Smooth muscle cell (in vitro differentiated cells): ENCODE data around the gene RMDN2. TPM values are rescaled to one million over a fixed set of nuclear protein-coding genes. Genes with fewer than 3 reads are reported as not detected.
"Not testable (repeated sequence)": the region's sequence is repeated elsewhere in the genome, so short reads cannot be mapped to it uniquely, and the experiment has no call there.

Source experiments
- DNase-seq: peaks from one replicate; lab custom pipeline; 2025; ENCODE audit not compliant: unreplicated experiment; lab: John Stamatoyannopoulos, UW
- H2AFZ ChIP-seq: fragments of 200-600 bp; sonication (generic); 2 replicates; pipeline ENCODE4 v1.6.0; 2016; ENCODE audit warnings: antibody characterized with exemption, low read depth, mild to moderate bottlenecking
- H3F3A ChIP-seq: fragments of 200-600 bp; sonication (generic); 2 replicates; pipeline ENCODE4 v1.6.0; 2017; ENCODE audit warnings: antibody characterized with exemption, low read depth
- H3K27ac ChIP-seq: fragments of 200-600 bp; sonication (generic); 2 replicates; pipeline ENCODE4 v1.5.1; 2016; ENCODE audit warnings: low read depth, mild to moderate bottlenecking
- H3K27me3 ChIP-seq: fragments of 200-600 bp; sonication (generic); 2 replicates; pipeline ENCODE4 v1.6.1; 2016; ENCODE audit warnings: low read depth, mild to moderate bottlenecking
- H3K36me3 ChIP-seq: fragments of 200-600 bp; sonication (generic); 2 replicates; pipeline ENCODE4 v1.5.1; 2016; ENCODE audit warnings: low read depth
- H3K4me1 ChIP-seq: fragments of 200-600 bp; sonication (generic); 2 replicates; pipeline ENCODE4 v1.5.1; 2016; ENCODE audit warnings: low read depth
- H3K4me2 ChIP-seq: fragments of 200-600 bp; sonication (generic); 2 replicates; pipeline ENCODE4 v1.6.0; 2016; ENCODE audit warnings: mild to moderate bottlenecking
- H3K4me3 ChIP-seq: fragments of 200-600 bp; sonication (generic); 2 replicates; pipeline ENCODE4 v1.5.1; 2016; ENCODE audit warnings: mild to moderate bottlenecking
- H3K79me2 ChIP-seq: fragments of 200-600 bp; sonication (generic); 2 replicates; pipeline ENCODE4 v1.6.0; 2016; ENCODE audit warnings: low read depth, mild to moderate bottlenecking
- H3K9ac ChIP-seq: fragments of 200-600 bp; sonication (generic); 2 replicates; pipeline ENCODE4 v1.6.0; 2016; ENCODE audit warnings: low read depth
- H3K9me3 ChIP-seq: fragments of 200-600 bp; sonication (generic); replicated peaks from 2 replicates; pipeline ENCODE4 v1.5.1; 2016; ENCODE audit warnings: low read depth
- H4K20me1 ChIP-seq: fragments of 200-600 bp; sonication (generic); 2 replicates; pipeline ENCODE4 v1.6.0; 2016; ENCODE audit warnings: low read depth
- WGBS: methylation state at CpG from one replicate; pipeline ENCODE4 v1.1.7; 2016; ENCODE audit warnings: low lambda C conversion rate; 5-methylcytosine and 5-hydroxymethylcytosine counted together
- polyA plus RNA-seq: library from polyadenylated mRNA; unstranded; fragments of >200 nt; fragmentation: Nextera tagmentation; extraction: Ambion mirVana; gene quantifications from 2 replicates; pipeline ENCODE4 v1.2.1, GENCODE V29; 2016
- total RNA-seq: library from RNA; depleted of rRNA; stranded (reverse); fragments of >200 nt; gene quantifications from 2 replicates; pipeline ENCODE4 v1.2.3, GENCODE V29; 2014
- TF ChIP-seq, protein P1 (sequence below): fragments of 200-600 bp; sonication (generic); IDR thresholded peaks from 2 replicates; pipeline ENCODE4 v1.5.1; 2017; ENCODE audit warnings: borderline replicate concordance, mild to moderate bottlenecking, antibody characterized with exemption; ENCODE audit not compliant: insufficient read depth, poor library complexity, severe bottlenecking

Gene RMDN2
- total and polyA plus RNA-seq, 2 experiments from 2014 or later = 5.0 to 5.6 TPM

DNA sequence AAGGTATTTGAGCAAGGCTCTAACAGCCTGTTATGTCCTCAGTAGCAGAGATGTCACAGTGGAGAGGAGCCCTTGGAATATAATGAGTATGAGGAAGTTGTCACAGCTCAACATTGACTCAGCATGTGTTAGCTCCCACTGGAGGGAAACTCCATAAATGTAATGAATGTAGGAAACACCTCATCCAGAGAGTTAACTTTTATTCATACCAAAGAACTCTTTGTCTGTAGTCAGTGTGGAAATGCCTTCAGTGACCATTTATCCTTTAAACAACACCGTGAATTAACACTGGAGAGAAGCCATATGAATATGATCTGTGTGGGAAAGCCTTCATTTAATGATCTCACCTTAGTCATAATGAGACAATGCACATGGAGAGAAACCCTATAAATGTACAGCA is 91.1 kb downstream of the RMDN2 start:
- Histone ChIP-seq H2AFZ (no peak overlapping the region), H3K4me3 (no peak overlapping the region), H4K20me1 (no peaks in the 10 kb centered on the region), H3K9me3 (no peaks in the 10 kb centered on the region), H3K4me1 (peaks cover 5% of the 10 kb centered on the region), H3K79me2 (no peaks in the 10 kb centered on the region), H3K4me2 (no peak overlapping the region), H3F3A (no peaks in the 10 kb centered on the region), H3K27me3 (no peaks in the 10 kb centered on the region), H3K9ac (no peak overlapping the region), H3K36me3 (no peaks in the 10 kb centered on the region), H3K27ac (no peak overlapping the region)
- TF ChIP-seq, protein P1, sequence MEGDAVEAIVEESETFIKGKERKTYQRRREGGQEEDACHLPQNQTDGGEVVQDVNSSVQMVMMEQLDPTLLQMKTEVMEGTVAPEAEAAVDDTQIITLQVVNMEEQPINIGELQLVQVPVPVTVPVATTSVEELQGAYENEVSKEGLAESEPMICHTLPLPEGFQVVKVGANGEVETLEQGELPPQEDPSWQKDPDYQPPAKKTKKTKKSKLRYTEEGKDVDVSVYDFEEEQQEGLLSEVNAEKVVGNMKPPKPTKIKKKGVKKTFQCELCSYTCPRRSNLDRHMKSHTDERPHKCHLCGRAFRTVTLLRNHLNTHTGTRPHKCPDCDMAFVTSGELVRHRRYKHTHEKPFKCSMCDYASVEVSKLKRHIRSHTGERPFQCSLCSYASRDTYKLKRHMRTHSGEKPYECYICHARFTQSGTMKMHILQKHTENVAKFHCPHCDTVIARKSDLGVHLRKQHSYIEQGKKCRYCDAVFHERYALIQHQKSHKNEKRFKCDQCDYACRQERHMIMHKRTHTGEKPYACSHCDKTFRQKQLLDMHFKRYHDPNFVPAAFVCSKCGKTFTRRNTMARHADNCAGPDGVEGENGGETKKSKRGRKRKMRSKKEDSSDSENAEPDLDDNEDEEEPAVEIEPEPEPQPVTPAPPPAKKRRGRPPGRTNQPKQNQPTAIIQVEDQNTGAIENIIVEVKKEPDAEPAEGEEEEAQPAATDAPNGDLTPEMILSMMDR = no peak
- WGBS = 100% methylated on average over 1 of the region's 1 CpG
- DNase-seq = no peak

DNA sequence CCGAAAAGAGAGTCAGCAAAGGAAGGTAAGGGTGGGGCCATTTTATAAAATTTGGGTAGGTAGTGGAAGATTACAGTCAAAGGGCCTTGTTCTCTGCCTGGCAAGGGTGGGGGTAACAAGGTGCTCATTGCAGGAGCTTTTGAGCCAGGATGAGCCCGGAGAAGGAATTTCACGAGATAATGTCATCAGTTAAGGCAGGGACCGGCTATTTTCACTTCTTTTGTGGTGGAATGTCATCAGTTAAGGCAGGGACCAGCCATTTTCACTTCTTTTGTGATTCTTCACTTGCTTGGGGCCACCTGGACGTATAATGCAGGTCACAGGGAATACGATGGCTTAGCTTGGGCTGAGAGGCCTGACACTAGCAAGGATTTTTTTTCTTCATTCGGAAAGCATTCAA is 92.7 kb downstream of the RMDN2 start:
- TF ChIP-seq, protein P1 = no peak
- H4K20me1 ChIP-seq = no peaks in the 10 kb centered on the region
- no peaks in the 10 kb centered on the region for H3K27me3 ChIP-seq
- H3F3A ChIP-seq = no peaks in the 10 kb centered on the region
- no peaks in the 10 kb centered on the region for H3K79me2 ChIP-seq
- no peaks in the 10 kb centered on the region for H3K36me3 ChIP-seq
- H3K4me1 ChIP-seq = peaks cover 5% of the 10 kb centered on the region
- WGBS = 65% methylated on average over 7 of the region's 7 CpGs
- no peak overlapping the region for H2AFZ ChIP-seq
- H3K9me3 ChIP-seq = no peaks in the 10 kb centered on the region
- no peak overlapping the region for H3K9ac ChIP-seq
- no peak for DNase-seq
- no peak overlapping the region for H3K4me2 ChIP-seq
- no peak overlapping the region for H3K4me3 ChIP-seq
- H3K27ac ChIP-seq = no peak overlapping the region

DNA sequence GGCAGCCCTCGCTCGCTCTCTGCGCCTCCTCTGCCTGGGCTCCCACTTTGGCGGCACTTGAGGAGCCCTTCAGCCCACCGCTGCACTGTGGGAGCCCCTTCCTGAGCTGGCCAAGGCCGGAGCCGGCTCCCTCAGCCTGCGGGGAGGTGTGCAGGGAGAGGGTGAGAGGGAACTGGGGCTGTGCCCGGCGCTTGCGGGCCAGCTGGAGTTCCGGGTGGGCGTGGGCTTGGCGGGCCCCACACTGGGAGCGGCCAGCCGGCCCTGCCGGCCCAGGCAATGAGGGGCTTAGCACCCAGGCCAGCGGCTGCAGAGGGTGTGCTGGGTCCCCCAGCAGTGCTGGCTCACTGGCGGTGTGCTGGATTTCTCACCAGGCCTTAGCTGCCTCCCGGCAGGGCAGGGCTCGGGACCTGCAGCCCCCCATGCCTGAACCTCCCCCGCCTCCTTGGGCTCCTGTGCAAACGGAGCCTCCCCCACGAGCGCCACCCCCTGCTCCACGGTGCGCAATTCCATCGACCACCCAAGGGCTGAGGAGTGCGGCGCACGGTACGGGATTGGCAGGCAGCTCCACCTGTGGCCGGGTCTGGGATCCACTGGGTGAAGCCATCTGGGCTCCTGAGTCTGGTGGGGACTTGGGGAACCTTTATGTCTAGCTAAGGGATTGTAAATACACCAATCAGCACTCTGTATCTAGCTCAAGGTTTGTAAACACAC is 95.4 kb downstream of the RMDN2 start:
- not testable (repeated sequence) for H4K20me1 ChIP-seq, H3K4me3 ChIP-seq, H3K27ac ChIP-seq, H2AFZ ChIP-seq, H3K9me3 ChIP-seq, H3K4me2 ChIP-seq, H3K27me3 ChIP-seq, H3K36me3 ChIP-seq, H3K4me1 ChIP-seq, H3K79me2 ChIP-seq, DNase-seq, H3F3A ChIP-seq, H3K9ac ChIP-seq
- 98% methylated on average over 26 of the region's 33 CpGs for WGBS

DNA sequence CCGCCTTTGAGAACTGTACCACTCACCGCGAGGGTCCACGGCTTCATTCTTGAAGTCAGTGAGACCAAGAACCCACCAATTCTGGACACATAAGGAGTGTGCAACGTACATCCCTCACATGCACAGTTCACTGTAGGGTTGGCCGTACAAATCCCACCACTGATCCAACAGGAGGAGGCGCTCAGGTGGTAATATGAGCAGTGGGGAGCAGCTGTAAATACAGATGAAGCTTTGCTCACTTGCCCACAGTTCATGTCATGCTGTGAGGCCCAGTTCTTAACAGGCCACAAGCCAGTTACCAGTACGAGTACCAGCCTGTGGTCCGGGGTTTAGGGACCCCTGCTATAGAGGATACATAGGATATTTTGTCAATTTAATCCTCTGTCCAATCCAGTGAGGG is 96.5 kb downstream of the RMDN2 start:
- Histone ChIP-seq H3K79me2 (no peaks in the 10 kb centered on the region), H3K9me3 (no peaks in the 10 kb centered on the region), H3K36me3 (no peaks in the 10 kb centered on the region), H3K27ac (no peak overlapping the region), H3K27me3 (no peaks in the 10 kb centered on the region), H3F3A (no peaks in the 10 kb centered on the region), H3K4me3 (no peak overlapping the region), H3K4me1 (no peaks in the 10 kb centered on the region), H4K20me1 (no peaks in the 10 kb centered on the region), H3K4me2 (no peak overlapping the region), H3K9ac (no peak overlapping the region), H2AFZ (no peak overlapping the region)
- TF ChIP-seq, protein P1 = no peak
- no peak for DNase-seq
- WGBS = 95% methylated on average over 9 of the region's 9 CpGs
